Measurements from ENCODE around the gene MEIS3.

Gene MEIS3

GRCh38 chr19:47435196-47435595, 15.9 kb upstream of the MEIS3 start:
- no peak for DNase-seq (ENCODE audit: low read depth)

GRCh38 chr19:47434088-47434487, 14.8 kb upstream of the MEIS3 start:
- no peak for DNase-seq (ENCODE audit: low read depth)

- DNase-seq (ENCODE audit: low read depth): no peak
Observed at GRCh38 chr19:47433121-47433520, 13.8 kb upstream of the MEIS3 start.

- DNase-seq (ENCODE audit: low read depth): no peak
Observed at GRCh38 chr19:47432499-47432898, 13.2 kb upstream of the MEIS3 start.

GRCh38 chr19:47432091-47432490, 12.8 kb upstream of the MEIS3 start:
- no peak for DNase-seq (ENCODE audit: low read depth)

GRCh38 chr19:47430041-47430802, 10.9 kb upstream of the MEIS3 start:
- no peak for DNase-seq (ENCODE audit: low read depth)

GRCh38 chr19:47429140-47429793, 9.9 kb upstream of the MEIS3 start:
- no peak for DNase-seq (ENCODE audit: low read depth)

GRCh38 chr19:47428177-47428894, 9.0 kb upstream of the MEIS3 start:
- DNase-seq (ENCODE audit: low read depth): peak; percentile 52

GRCh38 chr19:47427241-47428176, 8.2 kb upstream of the MEIS3 start:
- peak; percentile 38 for DNase-seq (ENCODE audit: low read depth)

GRCh38 chr19:47423203-47423882, 4.0 kb upstream of the MEIS3 start:
- DNase-seq (ENCODE audit: low read depth): no peak

- no peak for DNase-seq (ENCODE audit: low read depth)
Observed at GRCh38 chr19:47422417-47423163, 3.3 kb upstream of the MEIS3 start.

GRCh38 chr19:47421844-47422395, 2.6 kb upstream of the MEIS3 start:
- no peak for DNase-seq (ENCODE audit: low read depth)

GRCh38 chr19:47421244-47421786, 2.0 kb upstream of the MEIS3 start:
- DNase-seq (ENCODE audit: low read depth): no peak

- no peak for DNase-seq (ENCODE audit: low read depth)
Observed at GRCh38 chr19:47419789-47420188, 462 bp upstream of the MEIS3 start.

GRCh38 chr19:47418692-47419029, 666 bp downstream of the MEIS3 start:
- DNase-seq (ENCODE audit: low read depth): no peak

GRCh38 chr19:47417746-47418691, 1.3 kb downstream of the MEIS3 start:
- no peak for DNase-seq (ENCODE audit: low read depth)

- no peak for DNase-seq (ENCODE audit: low read depth)
Observed at GRCh38 chr19:47417107-47417745, 2.1 kb downstream of the MEIS3 start.

- DNase-seq (ENCODE audit: low read depth): no peak
Observed at GRCh38 chr19:47416643-47416985, 2.7 kb downstream of the MEIS3 start.
